Fibroblast of lung (primary cell): ENCODE measurements around the gene QDPR. TPM values are rescaled to one million over a fixed set of nuclear protein-coding genes. Genes with fewer than 3 reads are reported as not detected.

ENCODE experiments used
- DNase-seq, 2 donors: peaks; one replicate each; pipeline versions ENCODE4 v3.0.0 to v3.0.0-alpha.2; 2010; ENCODE audit warnings: low read depth in 2 of 2
- H2AFZ ChIP-seq: 2 replicates; pipeline ENCODE4 v1.5.1; 2012; ENCODE audit warnings: low read length, control low read depth, inconsistent platforms
- H3K27ac ChIP-seq: 2 replicates; pipeline ENCODE4 v1.5.1; 2011; ENCODE audit warnings: low read length, control low read depth; ENCODE audit not compliant: insufficient read depth
- H3K27me3 ChIP-seq: 2 replicates; pipeline ENCODE4 v1.5.1; 2011; ENCODE audit warnings: mild to moderate bottlenecking, low read length; ENCODE audit not compliant: control insufficient read depth, insufficient read depth
- H3K36me3 ChIP-seq: 2 replicates; pipeline ENCODE4 v1.5.1; 2011; ENCODE audit warnings: low read length; ENCODE audit not compliant: control insufficient read depth, insufficient read depth
- H3K4me1 ChIP-seq: 2 replicates; pipeline ENCODE4 v1.5.1; 2011; ENCODE audit warnings: low read length; ENCODE audit not compliant: control insufficient read depth, insufficient read depth; ENCODE audit errors: extremely low read depth
- H3K4me2 ChIP-seq: 2 replicates; pipeline ENCODE4 v1.5.1; 2011; ENCODE audit warnings: low read length, control low read depth; ENCODE audit not compliant: insufficient read depth; ENCODE audit errors: extremely low read depth
- H3K4me3 ChIP-seq, 4 experiments: fragments of 200-600 bp in 1 of 4; sonication (generic) in 1 of 4; replicated peaks in 1 of 4; 2 replicates each; pipeline ENCODE4 v1.5.1; 2011 to 2016; ENCODE audit warnings: low read length in 4 of 4, low read depth in 3 of 4, mild to moderate bottlenecking in 3 of 4, control low read depth in 2 of 4, inconsistent platforms in 1 of 4, mixed read lengths in 1 of 4; ENCODE audit not compliant: insufficient read depth in 1 of 4; ENCODE audit errors: control extremely low read depth in 1 of 4
- H3K79me2 ChIP-seq: 2 replicates; pipeline ENCODE4 v1.5.1; 2012; ENCODE audit warnings: mild to moderate bottlenecking, low read length, inconsistent platforms; ENCODE audit not compliant: control insufficient read depth, insufficient read depth
- H3K9ac ChIP-seq: 2 replicates; pipeline ENCODE4 v1.5.1; 2011; ENCODE audit warnings: mild to moderate bottlenecking, low read length, control low read depth; ENCODE audit not compliant: insufficient read depth
- H3K9me3 ChIP-seq: 2 replicates; pipeline ENCODE4 v1.5.1; 2012; ENCODE audit warnings: low read depth, low read length; ENCODE audit not compliant: control insufficient read depth, insufficient read depth
- H4K20me1 ChIP-seq: 2 replicates; pipeline ENCODE4 v1.5.1; 2011; ENCODE audit warnings: low read length; ENCODE audit not compliant: control insufficient read depth, insufficient read depth; ENCODE audit errors: extremely low read depth
- CTCF ChIP-seq, 2 donors: IDR thresholded peaks in 1 of 2; conservative IDR thresholded peaks in 1 of 2; 1 replicate in 1 of 2; 2 replicates in 1 of 2; pipeline ENCODE4 v1.5.1; 2011 to 2012; ENCODE audit warnings: low read length in 2 of 2, control low read depth in 1 of 2, inconsistent platforms in 1 of 2, low read depth in 1 of 2, mild to moderate bottlenecking in 1 of 2
- EZH2 ChIP-seq: IDR thresholded peaks from 2 replicates; pipeline ENCODE4 v1.5.1; 2012; ENCODE audit warnings: low read length, control low read depth, mild to moderate bottlenecking; ENCODE audit errors: missing control alignments
- polyA plus RNA-seq, 2 donors: library from polyadenylated mRNA; depleted of rRNA in 1 of 2; stranded (reverse) in 1 of 2; unstranded in 1 of 2; fragments of >200 nt; gene quantifications; 2 replicates each; pipeline ENCODE4 v1.2.1, GENCODE V29; 2011 to 2012; ENCODE audit warnings: missing spikeins in 1 of 2
- total RNA-seq: library from RNA; depleted of rRNA; stranded (reverse); fragments of >200 nt; gene quantifications from 2 replicates; pipeline ENCODE4 v1.2.1, GENCODE V29; 2014

QDPR gene
- total and polyA plus RNA-seq, 2 donors (not counting 1 experiment from before 2014, with no cell fraction given) = 27.4 to 41.4 TPM

- Histone ChIP-seq H3K27me3 (no peaks in the 10 kb centered on the region), H3K27ac (no peak overlapping the region), H2AFZ (no peak overlapping the region), H4K20me1 (no peaks in the 10 kb centered on the region), H3K36me3 (no peaks in the 10 kb centered on the region), H3K4me1 (no peaks in the 10 kb centered on the region), H3K4me3 (no peak overlapping the region), H3K79me2 (no peaks in the 10 kb centered on the region), H3K9ac (no peak overlapping the region), H3K9me3 (no peaks in the 10 kb centered on the region), H3K4me2 (no peak overlapping the region)
- TF ChIP-seq EZH2 (no peak), CTCF (conservative IDR thresholded peaks at IDR 0.05 in 1 of 2, IDR thresholded peaks at IDR 0.05 in 1 of 2; ENCODE audit: low read depth in 1 of 2, low read length in 2 of 2) (no peak)
- DNase-seq = no peak
These were observed 48.3 kb upstream of the QDPR start for GRCh38 chr4:17560065-17560673.

DNA sequence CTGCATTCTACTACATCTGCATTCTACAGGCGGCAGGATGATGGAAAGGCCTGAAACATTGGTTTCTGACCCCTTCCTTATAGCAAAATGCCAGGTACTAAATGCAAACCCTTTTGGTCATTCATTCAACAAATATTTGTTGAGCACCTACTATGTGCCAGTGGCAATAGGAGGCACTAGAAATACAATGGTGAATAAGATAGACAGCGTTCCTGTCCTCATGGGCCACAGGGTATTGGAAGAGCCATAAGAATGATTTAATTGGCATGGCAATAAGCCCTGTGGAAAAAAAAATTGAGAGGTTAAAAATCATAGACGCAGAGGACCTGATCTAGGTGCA lies 47.8 kb upstream of the QDPR start:
- DNase-seq = no peak
- H3K27me3 ChIP-seq = no peaks in the 10 kb centered on the region
- H4K20me1 ChIP-seq = no peaks in the 10 kb centered on the region
- no peak overlapping the region for H3K4me2 ChIP-seq
- no peak overlapping the region for H2AFZ ChIP-seq
- no peaks in the 10 kb centered on the region for H3K4me1 ChIP-seq
- TF ChIP-seq EZH2 = no peak
- no peak for TF ChIP-seq CTCF (conservative IDR thresholded peaks at IDR 0.05 in 1 of 2, IDR thresholded peaks at IDR 0.05 in 1 of 2; ENCODE audit: low read depth in 1 of 2, low read length in 2 of 2)
- no peak overlapping the region for H3K27ac ChIP-seq
- H3K9me3 ChIP-seq = no peaks in the 10 kb centered on the region
- no peak overlapping the region for H3K9ac ChIP-seq
- no peaks in the 10 kb centered on the region for H3K36me3 ChIP-seq
- no peak overlapping the region for H3K4me3 ChIP-seq
- no peaks in the 10 kb centered on the region for H3K79me2 ChIP-seq

GRCh38 chr4:17558941-17559708 lies 47.2 kb upstream of the QDPR start:
- H3K4me3 ChIP-seq = no peak overlapping the region
- no peaks in the 10 kb centered on the region for H3K4me1 ChIP-seq
- H3K9me3 ChIP-seq = no peaks in the 10 kb centered on the region
- H3K4me2 ChIP-seq = no peak overlapping the region
- H3K27ac ChIP-seq = no peak overlapping the region
- DNase-seq = no peak
- H3K27me3 ChIP-seq = no peaks in the 10 kb centered on the region
- no peaks in the 10 kb centered on the region for H3K79me2 ChIP-seq
- H3K36me3 ChIP-seq = no peaks in the 10 kb centered on the region
- no peaks in the 10 kb centered on the region for H4K20me1 ChIP-seq
- H2AFZ ChIP-seq = no peak overlapping the region
- TF ChIP-seq EZH2 (no peak), CTCF (conservative IDR thresholded peaks at IDR 0.05 in 1 of 2, IDR thresholded peaks at IDR 0.05 in 1 of 2; ENCODE audit: low read depth in 1 of 2, low read length in 2 of 2) (no peak)
- H3K9ac ChIP-seq = no peak overlapping the region
